T47D (cell line): ENCODE data around the gene WDR48.

Experiments
- DNase-seq, 2 experiments: peaks; one replicate each; pipeline versions ENCODE4 v3.0.0 to v3.0.0-alpha.2; 2011 to 2012; ENCODE audit warnings: low read depth in 1 of 2, low spot score in 1 of 2
- JUND ChIP-seq: IDR thresholded peaks from 2 replicates; pipeline ENCODE4 v1.6.1; 2012; ENCODE audit warnings: low read depth
- in situ Hi-C: cut with HindIII; loops from 2 replicates; pipeline ENCODE4 v1.10.0; 2016; ENCODE audit warnings: low sequenced_read_pairs, low pct_unique_long_range_greater_than_20kb

Gene WDR48

GRCh38 chr3:39143051-39143885 is 91.5 kb downstream of the WDR48 start:
- no peak for TF ChIP-seq JUND
- in situ Hi-C loops, result no loop called here
- no peak for DNase-seq

- no peak for TF ChIP-seq JUND
- in situ Hi-C loops, result no loop called here
- no peak for DNase-seq
Observed at GRCh38 chr3:39144095-39144747, 92.4 kb downstream of the WDR48 start.

GRCh38 chr3:39144748-39145380 is 93.0 kb downstream of the WDR48 start:
- TF ChIP-seq JUND, result no peak
- in situ Hi-C loops, result no loop called here
- no peak for DNase-seq

GRCh38 chr3:39146083-39146501 is 94.3 kb downstream of the WDR48 start:
- DNase-seq, result peak in 1 of 2 experiments; percentile 28
- no peak for TF ChIP-seq JUND
- in situ Hi-C loops, result no loop called here
